Testis (tissue), 3 donors: ENCODE results near the gene ARL3. TPM values are rescaled to one million over a fixed set of nuclear protein-coding genes. Genes with fewer than 3 reads are reported as not detected.

Source experiments
- DNase-seq: peaks from one replicate; pipeline ENCODE4 v3.0.0-alpha.2; 2019
- H3K27ac ChIP-seq, 2 donors: fragments of 200-600 bp; sonication (generic); one replicate each; pipeline ENCODE4 v1.5.1; 2019
- H3K27me3 ChIP-seq: fragments of 200-600 bp; sonication (generic); one replicate; pipeline ENCODE4 v1.5.1; 2019
- H3K36me3 ChIP-seq: fragments of 200-600 bp; sonication (generic); one replicate; pipeline ENCODE4 v1.5.1; 2017; ENCODE audit warnings: low read depth; ENCODE audit errors: missing control alignments
- H3K4me1 ChIP-seq: fragments of 200-600 bp; sonication (generic); one replicate; pipeline ENCODE4 v1.5.1; 2019
- H3K4me3 ChIP-seq, 2 donors: fragments of 200-600 bp; sonication (generic); one replicate each; pipeline ENCODE4 v1.5.1; 2017 to 2019
- H3K9me3 ChIP-seq: fragments of 200-600 bp; sonication (generic); one replicate; pipeline ENCODE4 v1.5.1; 2017
- CTCF ChIP-seq, 3 experiments: fragments of 450-650 bp in 2 of 3; fragments of 200-600 bp in 1 of 3; sonication (generic) in 1 of 3; IDR thresholded peaks; one replicate each; pipeline ENCODE4 v1.5.1; 2016 to 2019; ENCODE audit warnings: antibody characterized with exemption in 3 of 3, mild to moderate bottlenecking in 2 of 3, moderate library complexity in 1 of 3
- POLR2A ChIP-seq: fragments of 450-650 bp; IDR thresholded peaks from one replicate; pipeline ENCODE4 v1.6.1; 2017; ENCODE audit warnings: antibody characterized with exemption, mild to moderate bottlenecking, moderate library complexity
- WGBS, 2 donors: methylation state at CpG; one replicate each; pipeline ENCODE4 v1.1.5; 2018; 5-methylcytosine and 5-hydroxymethylcytosine counted together
- intact Hi-C: fragments of 100-400 bp; cut with DNase I; formaldehyde crosslinking; loops from one replicate; pipeline ENCODE4 v1.15.1; 2023; ENCODE audit warnings: low total_unique reads
- polyA plus RNA-seq: library from polyadenylated mRNA; stranded (reverse); fragments of 350-450 nt; fragmentation: Illumina TruSeq; extraction: RNeasy Lipid Tissue Mini Kit (QIAGEN cat#74804); gene quantifications from one replicate; pipeline ENCODE4 v1.2.3, GENCODE V29; 2014; ENCODE audit warnings: low read depth, low replicate concordance; ENCODE audit not compliant: insufficient read depth
- total RNA-seq, 2 donors: library from RNA; depleted of rRNA; stranded (reverse); fragments of >200 nt; gene quantifications; one replicate each; pipeline ENCODE4 v1.2.3, GENCODE V29; 2016

ARL3 gene
- total and polyA plus RNA-seq, 3 donors from 2014 or later, result 10.8 to 25.2 (median 10.9) TPM

GRCh38 chr10:102656791-102657371 is 57.3 kb downstream of the ARL3 start:
- Histone ChIP-seq H3K4me1 (peaks cover 36% of the 10 kb centered on the region), H3K36me3 (no peaks in the 10 kb centered on the region), H3K27ac (peak overlapping the region; percentile 25 to 48), H3K9me3 (no peaks in the 10 kb centered on the region), H3K27me3 (no peaks in the 10 kb centered on the region), H3K4me3 (peak overlapping the region; percentile 13 to 45)
- TF ChIP-seq CTCF (IDR thresholded peaks at IDR 0.05) (no peak), POLR2A (no peak)
- intact Hi-C loops, result no loop called here
- no peak for DNase-seq
- WGBS, 2 donors, result 64 to 76% methylated on average over 21 to 42 of the region's 42 CpGs

GRCh38 chr10:102656026-102656425 is 58.2 kb downstream of the ARL3 start:
- intact Hi-C loops, result no loop called here

GRCh38 chr10:102654969-102655368 is 59.2 kb downstream of the ARL3 start:
- no peak for DNase-seq
- 88 to 89% methylated on average over 12 of the region's 12 CpGs for WGBS, 2 donors
- TF ChIP-seq CTCF (IDR thresholded peaks at IDR 0.05), result no peak
- no peak for TF ChIP-seq POLR2A
- H3K4me3 ChIP-seq, result no peak overlapping the region
- peaks cover 47% of the 10 kb centered on the region for H3K4me1 ChIP-seq
- no peaks in the 10 kb centered on the region for H3K9me3 ChIP-seq
- H3K27me3 ChIP-seq, result no peaks in the 10 kb centered on the region
- H3K36me3 ChIP-seq, result no peaks in the 10 kb centered on the region
- intact Hi-C loops, result no loop called here
- no peak overlapping the region for H3K27ac ChIP-seq

More at GRCh38 chr10:102656026-102656425, 58.2 kb downstream of the ARL3 start:
- Histone ChIP-seq H3K36me3 (no peaks in the 10 kb centered on the region), H3K4me1 (peaks cover 40% of the 10 kb centered on the region), H3K9me3 (no peaks in the 10 kb centered on the region), H3K4me3 (no peak overlapping the region), H3K27me3 (no peaks in the 10 kb centered on the region), H3K27ac (no peak overlapping the region)
- WGBS, 2 donors, result 66 to 92% methylated on average over 6 to 12 of the region's 12 CpGs
- TF ChIP-seq CTCF (IDR thresholded peaks at IDR 0.05) (no peak), POLR2A (no peak)
- no peak for DNase-seq

GRCh38 chr10:102654566-102654965 is 59.6 kb downstream of the ARL3 start:
- Histone ChIP-seq H3K9me3 (no peaks in the 10 kb centered on the region), H3K27ac (no peak overlapping the region), H3K36me3 (no peaks in the 10 kb centered on the region), H3K4me3 (no peak overlapping the region), H3K27me3 (no peaks in the 10 kb centered on the region), H3K4me1 (peaks cover 51% of the 10 kb centered on the region)
- intact Hi-C loops, result no loop called here
- 49 to 50% methylated on average over 6 to 7 of the region's 7 CpGs for WGBS, 2 donors
- DNase-seq, result no peak
- no peak for TF ChIP-seq CTCF (IDR thresholded peaks at IDR 0.05)
- no peak for TF ChIP-seq POLR2A

GRCh38 chr10:102653060-102653459 is 61.1 kb downstream of the ARL3 start:
- H3K4me1 ChIP-seq, result peaks cover 62% of the 10 kb centered on the region
- TF ChIP-seq CTCF (IDR thresholded peaks at IDR 0.05), result no peak
- no peak for TF ChIP-seq POLR2A
- DNase-seq, result no peak
- no peak overlapping the region for H3K4me3 ChIP-seq
- no peaks in the 10 kb centered on the region for H3K36me3 ChIP-seq
- intact Hi-C loops, result no loop called here
- no peak overlapping the region for H3K27ac ChIP-seq
- 68 to 100% methylated on average over 1 of the region's 1 CpG for WGBS, 2 donors
- H3K27me3 ChIP-seq, result no peaks in the 10 kb centered on the region
- no peaks in the 10 kb centered on the region for H3K9me3 ChIP-seq
